GM19438 (cell line): ENCODE measurements around the gene SLC12A7.
A peak's percentile ranks its signal among the peaks of the same experiment; 100 is the strongest.

ENCODE experiments used
- ATAC-seq: cut with Tn5 transposase; IDR thresholded peaks from one replicate; pipeline ENCODE4 v1.9.1; 2021; ENCODE audit warnings: low read depth; ENCODE audit not compliant: unreplicated experiment

The SLC12A7 gene

GRCh38 chr5:1141834-1142233 lies 30.0 kb upstream of the SLC12A7 start:
- ATAC-seq = no peak

DNA sequence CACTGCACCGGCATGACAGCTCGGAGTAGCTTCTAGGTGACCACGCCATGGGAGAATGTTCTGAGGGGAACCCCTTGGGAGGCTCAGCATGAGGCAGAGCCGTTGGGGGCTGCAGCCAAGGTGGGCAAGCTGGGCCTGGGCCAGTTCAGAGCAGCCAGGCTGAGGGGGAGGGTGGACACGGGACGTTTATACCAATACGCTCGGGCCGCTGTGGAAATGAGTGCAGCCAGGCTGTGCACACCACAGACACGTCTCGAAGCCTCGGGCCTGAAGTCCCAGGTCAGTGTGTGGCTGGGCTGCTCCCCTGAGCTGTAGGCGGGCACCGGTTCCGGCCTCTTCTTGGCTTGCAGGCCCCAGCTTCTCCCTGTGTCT lies 28.9 kb upstream of the SLC12A7 start:
- no peak for ATAC-seq

GRCh38 chr5:1140171-1140817 lies 28.4 kb upstream of the SLC12A7 start:
- no peak for ATAC-seq

DNA sequence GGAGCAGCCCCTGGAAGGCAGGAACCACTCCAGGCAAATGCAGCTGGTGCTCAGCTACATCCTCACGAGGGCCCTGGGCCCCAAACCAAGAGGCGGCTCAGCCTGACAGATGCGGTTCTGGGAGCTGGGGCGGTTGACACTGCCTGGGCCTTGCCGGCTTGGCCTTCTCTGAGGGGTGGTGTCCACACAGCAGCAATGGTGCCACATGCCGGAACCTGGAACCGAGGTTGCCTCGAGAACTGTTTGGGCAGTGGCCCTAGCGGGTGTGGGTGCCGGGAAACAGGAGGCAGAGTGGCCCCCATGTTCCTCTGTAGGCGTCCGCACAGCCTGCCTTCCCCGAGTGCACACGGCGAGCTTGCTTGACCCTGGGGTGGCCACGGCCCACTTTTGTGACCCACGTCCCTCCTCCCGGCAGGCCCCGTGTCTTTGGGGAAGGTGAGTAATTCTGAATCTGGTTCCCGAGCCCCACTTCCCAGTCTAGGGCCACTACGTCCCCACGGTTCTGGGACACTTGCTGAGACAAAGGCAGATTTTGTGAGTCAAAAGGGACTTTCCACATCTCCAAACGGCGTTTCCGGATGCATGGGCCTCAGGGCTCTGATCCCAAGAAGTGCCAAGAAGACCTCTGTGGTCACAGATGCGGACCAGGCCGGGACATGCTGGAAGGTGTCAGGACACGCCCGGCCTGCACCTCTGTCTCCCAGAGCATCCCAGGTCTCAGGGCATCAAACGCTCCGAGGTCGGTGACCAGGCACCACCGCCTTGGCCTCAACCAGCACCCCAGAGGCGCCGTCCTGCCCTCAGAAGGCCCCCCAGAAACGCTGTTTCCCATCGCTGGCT lies 27.7 kb upstream of the SLC12A7 start:
- ATAC-seq = no peak

GRCh38 chr5:1138445-1139245 lies 26.8 kb upstream of the SLC12A7 start:
- no peak for ATAC-seq

DNA sequence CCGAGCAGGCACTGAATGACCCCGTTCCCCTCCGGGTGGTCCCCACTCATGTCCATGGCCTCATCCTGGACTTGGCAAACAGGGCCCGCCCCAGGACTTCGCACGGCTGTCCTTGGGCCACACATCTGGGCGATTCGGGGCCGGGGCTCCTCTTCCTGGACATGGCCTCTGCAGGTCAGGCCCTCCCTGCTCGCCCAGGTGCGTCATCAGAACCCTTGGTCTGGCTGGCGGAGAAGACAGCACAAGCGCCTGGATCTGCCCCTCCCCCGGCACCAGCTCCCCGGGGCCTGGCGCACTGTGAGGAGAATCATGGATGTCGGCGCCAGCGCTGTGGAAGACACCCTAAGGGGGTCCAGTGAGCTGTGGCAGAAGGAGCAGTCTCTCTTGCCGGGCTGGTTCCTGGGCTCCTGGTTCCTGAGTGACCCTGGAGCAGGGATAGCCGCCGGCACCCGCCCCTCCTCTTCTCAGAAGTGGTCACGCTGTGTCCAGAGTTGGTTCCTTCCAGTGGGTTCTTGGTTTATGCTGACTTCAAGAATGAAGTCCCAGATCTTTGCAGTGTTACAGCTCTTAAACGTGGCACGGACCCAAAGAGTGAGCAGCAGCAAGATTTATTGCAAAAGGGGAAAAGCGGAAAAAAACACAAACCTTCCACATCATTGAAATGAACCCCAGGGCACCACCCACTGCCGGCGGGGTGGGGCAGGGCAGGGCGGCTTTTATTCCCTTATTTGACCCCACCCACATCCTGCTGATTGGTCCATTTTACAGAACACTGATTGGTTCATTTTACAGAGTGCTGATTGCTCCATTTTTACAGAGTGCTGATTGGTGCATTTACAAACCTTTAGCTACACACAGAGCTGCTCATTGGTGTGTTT lies 25.9 kb upstream of the SLC12A7 start:
- no peak for ATAC-seq

GRCh38 chr5:1136814-1137213 lies 25.0 kb upstream of the SLC12A7 start:
- ATAC-seq = no peak

GRCh38 chr5:1135696-1136525 lies 24.0 kb upstream of the SLC12A7 start:
- no peak for ATAC-seq

- ATAC-seq = peak; percentile 46
Measured at GRCh38 chr5:1134478-1134877, 22.6 kb upstream of the SLC12A7 start.

GRCh38 chr5:1133510-1134201 lies 21.8 kb upstream of the SLC12A7 start:
- ATAC-seq = peak; percentile 63

DNA sequence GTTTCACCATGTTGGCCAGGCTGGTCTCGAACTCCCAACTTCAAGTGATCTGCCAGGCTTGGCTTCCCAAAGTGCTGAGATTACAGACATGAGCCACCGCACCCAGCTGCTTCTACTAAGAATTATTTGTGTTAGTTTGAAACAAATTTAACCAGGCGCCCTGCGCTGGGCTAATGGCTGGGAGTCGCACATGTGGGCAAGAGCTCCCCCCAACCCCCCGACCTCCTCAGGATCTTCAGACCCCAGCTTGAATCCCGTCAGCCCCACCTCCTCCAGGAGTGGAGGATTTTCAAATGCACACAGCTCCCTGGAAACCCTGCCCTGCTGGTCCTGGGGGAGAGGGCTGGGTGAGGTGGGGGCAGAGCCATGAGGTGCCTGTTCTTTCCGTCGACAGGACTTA lies 21.2 kb upstream of the SLC12A7 start:
- ATAC-seq = no peak

DNA sequence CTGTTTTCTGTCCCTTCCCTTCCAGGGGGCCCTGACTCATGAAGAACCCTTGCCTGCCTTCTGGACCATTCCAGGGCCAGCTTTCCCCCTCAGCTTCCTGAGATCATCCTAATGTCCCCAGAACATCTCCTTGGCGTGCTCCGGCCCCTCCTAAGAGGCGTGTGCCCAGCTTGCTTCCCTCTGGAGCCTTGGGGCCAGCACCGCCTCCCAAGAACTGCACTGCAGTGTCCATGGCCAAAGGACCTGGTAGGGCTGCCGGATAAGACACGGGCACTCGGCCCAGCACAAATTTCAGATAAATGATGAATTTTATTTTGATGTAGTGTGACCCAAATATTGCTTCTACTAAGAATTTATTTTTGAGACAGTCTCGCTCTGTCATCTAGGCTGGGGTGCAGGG lies 20.7 kb upstream of the SLC12A7 start:
- ATAC-seq = no peak

DNA sequence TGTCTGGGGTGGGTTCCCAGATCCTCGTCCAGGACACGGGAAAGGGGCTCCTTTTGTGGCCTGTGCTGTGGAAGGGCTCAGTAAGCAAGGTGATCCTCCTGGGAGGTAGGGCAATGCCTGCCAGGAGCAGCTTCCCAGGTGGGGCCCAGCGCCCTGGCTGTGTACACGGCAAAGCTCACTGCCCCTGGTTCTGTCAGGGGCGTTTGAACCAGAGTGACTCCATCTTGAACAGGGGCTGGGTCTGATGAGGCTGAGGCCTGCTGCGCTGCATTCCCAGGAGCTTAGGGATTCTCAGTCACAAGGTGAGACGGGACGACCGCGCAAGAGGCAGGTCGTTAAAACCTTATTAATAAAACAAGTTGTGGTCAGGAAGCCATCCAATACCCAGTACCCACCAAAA lies 19.9 kb upstream of the SLC12A7 start:
- ATAC-seq = no peak

DNA sequence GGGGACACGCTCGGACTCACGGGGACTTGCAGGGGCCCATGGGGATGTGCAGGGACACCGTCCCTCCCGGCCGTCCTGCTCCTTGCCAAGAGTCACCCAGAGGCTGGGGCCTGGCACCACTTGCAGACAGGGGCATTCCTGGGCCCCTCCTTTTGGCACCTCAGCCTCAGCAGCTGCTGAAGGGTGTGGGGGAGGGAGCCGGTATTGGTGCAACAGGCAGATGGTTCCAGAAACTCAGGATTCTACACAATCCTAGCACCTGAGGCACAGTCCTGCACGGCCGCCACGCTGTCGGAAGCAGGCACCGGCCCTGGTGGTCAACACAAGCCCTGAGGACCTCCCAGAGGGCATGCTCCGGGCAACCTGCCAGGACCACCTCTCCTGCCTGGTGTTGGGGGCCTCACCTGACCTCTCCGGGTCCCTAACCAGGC lies 19.3 kb upstream of the SLC12A7 start:
- no peak for ATAC-seq

DNA sequence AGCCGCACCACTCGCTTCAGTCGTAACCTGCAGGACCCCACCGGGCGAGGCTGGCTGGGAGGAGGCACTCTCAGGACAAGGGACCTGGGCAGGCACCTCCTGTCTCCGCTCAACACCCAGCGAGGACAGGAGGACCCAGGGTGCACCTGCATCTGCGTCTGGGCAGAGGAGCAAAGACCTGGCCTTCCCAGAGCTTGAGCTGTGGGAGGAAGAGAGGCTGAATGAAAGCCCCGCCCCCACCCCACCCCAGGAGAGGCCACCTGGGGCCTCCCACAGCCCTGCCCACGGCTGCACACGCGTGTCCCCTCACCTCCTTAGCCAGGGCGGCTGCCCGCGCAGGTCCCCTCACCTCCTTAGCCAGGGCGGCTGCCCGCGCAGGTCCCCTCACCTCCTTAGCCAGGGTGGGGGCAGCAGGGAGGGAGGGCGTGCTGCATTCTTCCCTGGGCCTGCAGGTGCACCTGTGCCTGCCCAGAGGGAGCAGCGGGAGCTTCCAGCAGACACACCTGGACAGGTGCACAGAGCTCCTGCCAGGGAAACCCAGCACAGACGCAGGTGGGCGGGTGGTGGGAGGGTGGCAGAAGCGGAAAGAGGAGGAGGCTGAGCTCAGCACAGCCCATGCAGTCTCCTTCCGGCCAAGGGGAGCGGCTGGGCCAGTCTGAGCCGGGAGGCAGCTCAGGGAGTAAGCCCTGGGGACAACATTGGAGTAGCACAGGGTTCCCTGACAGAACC lies 18.5 kb upstream of the SLC12A7 start:
- no peak for ATAC-seq

DNA sequence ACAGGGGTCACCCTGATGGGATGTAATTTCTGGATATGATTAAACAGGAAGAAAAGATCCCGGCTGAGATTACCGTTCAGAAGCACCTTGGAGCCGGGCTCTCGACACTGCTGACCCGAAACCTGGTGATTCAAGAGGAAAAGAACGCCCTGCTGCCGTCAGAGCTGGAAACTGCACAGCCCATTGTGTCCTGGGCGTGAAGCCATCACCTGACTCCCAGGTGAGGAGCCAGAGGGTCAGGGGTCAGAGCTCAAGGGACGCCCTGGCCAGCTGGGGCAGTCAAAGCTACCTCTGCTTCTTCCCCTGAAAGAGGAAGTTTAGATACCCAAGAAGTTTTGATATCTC lies 17.8 kb upstream of the SLC12A7 start:
- no peak for ATAC-seq

- no peak for ATAC-seq
Measured at GRCh38 chr5:1128977-1129710, 17.3 kb upstream of the SLC12A7 start.
